Activated gamma-delta T cell treated with Interleukin-2 at 50 U/mL for 16 hours (primary cell): ENCODE measurements around the gene HSP90AA1.

Experiments
- DNase-seq: peaks from one replicate; pipeline ENCODE4 v3.0.0-alpha.2; 2020

Gene HSP90AA1

GRCh38 chr14:102035914-102036313, 50.9 kb downstream of the HSP90AA1 start:
- DNase-seq = no peak

GRCh38 chr14:102034301-102034700, 52.5 kb downstream of the HSP90AA1 start:
- DNase-seq = no peak

DNA sequence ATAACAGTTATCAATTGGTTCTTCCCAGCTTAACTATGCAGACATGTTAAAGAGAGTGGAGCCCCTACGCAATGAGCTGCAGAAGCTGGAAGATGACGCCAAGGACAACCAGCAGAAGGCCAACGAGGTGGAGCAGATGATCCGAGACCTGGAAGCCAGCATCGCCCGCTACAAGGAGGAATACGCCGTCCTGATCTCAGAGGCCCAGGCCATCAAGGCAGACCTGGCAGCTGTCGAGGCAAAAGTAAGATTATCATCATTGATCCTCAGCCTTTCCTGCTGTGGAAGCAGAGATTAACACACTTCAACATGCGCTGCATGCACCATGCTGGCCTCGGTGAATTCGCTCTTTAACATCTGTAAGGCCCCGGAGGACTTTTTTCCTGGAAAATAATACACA, 53.6 kb downstream of the HSP90AA1 start:
- no peak for DNase-seq
